ENCODE data around the gene PCDHGB5. TPM values are rescaled to one million over a fixed set of nuclear protein-coding genes. Genes with fewer than 3 reads are reported as not detected.

The PCDHGB5 gene
- total RNA-seq, 1 donor from 2014 or later, result 9.3 TPM

DNA sequence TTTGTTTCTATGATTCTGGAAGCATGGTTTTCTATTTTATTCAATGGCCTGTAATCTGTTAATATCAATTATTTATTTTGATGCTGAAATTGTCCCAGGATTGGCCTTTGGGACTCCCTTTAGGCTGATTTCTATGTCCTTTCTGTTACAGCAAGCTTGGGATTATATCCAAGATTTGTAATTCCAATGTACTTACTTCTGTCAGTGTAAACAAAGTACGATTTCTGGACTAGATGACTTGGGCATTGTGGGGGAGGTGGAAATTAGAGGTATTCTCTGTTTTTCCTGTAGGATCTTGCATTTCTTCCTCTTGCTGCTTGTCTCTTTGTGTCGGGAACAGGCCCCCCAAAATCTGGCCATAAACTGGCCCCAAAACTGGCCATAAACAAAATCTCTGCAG, 36.3 kb downstream of the PCDHGB5 start:
- no peak overlapping the region for H3K27ac Mint-ChIP-seq (ENCODE audit: unreplicated experiment)
- no peak overlapping the region for H3K4me3 Mint-ChIP-seq (ENCODE audit: unreplicated experiment)
- TF ChIP-seq, protein P1, sequence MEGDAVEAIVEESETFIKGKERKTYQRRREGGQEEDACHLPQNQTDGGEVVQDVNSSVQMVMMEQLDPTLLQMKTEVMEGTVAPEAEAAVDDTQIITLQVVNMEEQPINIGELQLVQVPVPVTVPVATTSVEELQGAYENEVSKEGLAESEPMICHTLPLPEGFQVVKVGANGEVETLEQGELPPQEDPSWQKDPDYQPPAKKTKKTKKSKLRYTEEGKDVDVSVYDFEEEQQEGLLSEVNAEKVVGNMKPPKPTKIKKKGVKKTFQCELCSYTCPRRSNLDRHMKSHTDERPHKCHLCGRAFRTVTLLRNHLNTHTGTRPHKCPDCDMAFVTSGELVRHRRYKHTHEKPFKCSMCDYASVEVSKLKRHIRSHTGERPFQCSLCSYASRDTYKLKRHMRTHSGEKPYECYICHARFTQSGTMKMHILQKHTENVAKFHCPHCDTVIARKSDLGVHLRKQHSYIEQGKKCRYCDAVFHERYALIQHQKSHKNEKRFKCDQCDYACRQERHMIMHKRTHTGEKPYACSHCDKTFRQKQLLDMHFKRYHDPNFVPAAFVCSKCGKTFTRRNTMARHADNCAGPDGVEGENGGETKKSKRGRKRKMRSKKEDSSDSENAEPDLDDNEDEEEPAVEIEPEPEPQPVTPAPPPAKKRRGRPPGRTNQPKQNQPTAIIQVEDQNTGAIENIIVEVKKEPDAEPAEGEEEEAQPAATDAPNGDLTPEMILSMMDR (IDR thresholded peaks at IDR 0.05; ENCODE audit: partially characterized antibody, unreplicated experiment), result no peak
- peaks cover 8% of the 10 kb centered on the region for H3K27me3 Mint-ChIP-seq (ENCODE audit: unreplicated experiment)
- H3K4me1 Mint-ChIP-seq (ENCODE audit: low read depth, unreplicated experiment), result no peaks in the 10 kb centered on the region
- H3K36me3 Mint-ChIP-seq (ENCODE audit: unreplicated experiment), result peaks cover 53% of the 10 kb centered on the region
- no peak for DNase-seq
- H3K9me3 Mint-ChIP-seq (ENCODE audit: unreplicated experiment), result peaks cover 29% of the 10 kb centered on the region

DNA sequence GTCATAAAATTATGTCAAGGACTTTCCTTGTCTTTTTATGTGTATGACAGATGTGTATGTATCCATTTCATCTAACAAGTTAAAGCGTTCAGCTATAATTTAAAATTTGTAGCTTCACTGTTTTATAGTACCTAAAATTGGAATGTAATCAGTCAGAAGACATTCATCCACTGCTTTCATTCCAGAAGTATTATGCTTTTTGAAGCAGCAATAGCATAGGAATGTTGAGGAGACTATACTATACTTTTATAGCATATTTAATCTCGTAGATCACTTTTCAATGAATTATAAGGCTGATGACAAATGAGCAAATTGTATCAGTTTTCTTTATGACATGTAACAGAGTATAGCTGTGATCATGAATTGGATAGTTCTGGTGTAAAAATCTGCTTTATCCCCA, 39.5 kb downstream of the PCDHGB5 start:
- no peaks in the 10 kb centered on the region for H3K4me1 Mint-ChIP-seq (ENCODE audit: low read depth, unreplicated experiment)
- peaks cover 46% of the 10 kb centered on the region for H3K36me3 Mint-ChIP-seq (ENCODE audit: unreplicated experiment)
- H3K4me3 Mint-ChIP-seq (ENCODE audit: unreplicated experiment), result no peak overlapping the region
- no peak overlapping the region for H3K27ac Mint-ChIP-seq (ENCODE audit: unreplicated experiment)
- TF ChIP-seq, protein P1 (IDR thresholded peaks at IDR 0.05; ENCODE audit: partially characterized antibody, unreplicated experiment), result no peak
- H3K9me3 Mint-ChIP-seq (ENCODE audit: unreplicated experiment), result peaks cover 20% of the 10 kb centered on the region
- H3K27me3 Mint-ChIP-seq (ENCODE audit: unreplicated experiment), result peaks cover 4% of the 10 kb centered on the region
- no peak for DNase-seq

DNA sequence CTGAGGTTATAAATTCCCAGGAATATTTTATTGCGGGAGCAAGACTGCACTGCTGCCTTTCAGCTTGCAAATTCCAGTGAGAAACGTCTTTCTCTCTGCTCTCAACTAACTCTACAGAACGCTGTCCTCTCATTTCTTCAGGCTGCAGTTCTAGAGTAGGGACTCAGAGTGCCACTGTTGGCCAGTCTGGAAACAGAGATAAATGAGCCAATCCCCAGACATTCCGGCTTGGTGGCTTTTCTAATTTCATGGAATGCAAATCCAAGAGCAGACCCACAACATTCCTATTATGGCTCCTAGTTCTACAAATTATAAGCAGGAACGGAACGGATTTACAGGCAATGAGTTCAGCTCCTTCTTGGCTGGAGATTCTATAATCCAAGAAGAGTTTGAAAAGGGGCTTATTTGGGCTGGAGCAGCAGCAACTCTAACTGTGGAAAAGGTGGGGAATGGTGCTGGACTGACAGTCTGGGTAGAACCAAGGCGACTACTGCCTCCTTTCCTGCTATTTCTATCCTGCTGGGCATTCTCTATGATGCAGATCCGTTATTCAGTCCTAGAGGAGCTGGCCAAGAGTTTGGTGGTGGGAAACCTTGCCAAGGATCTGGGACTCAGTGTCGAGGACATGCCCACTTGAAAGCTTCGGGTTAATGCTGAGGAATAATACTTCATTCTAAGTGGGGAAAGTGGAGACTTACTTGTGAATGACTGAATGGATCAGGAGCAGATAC, 41.8 kb downstream of the PCDHGB5 start:
- H3K36me3 Mint-ChIP-seq (ENCODE audit: unreplicated experiment), result peaks cover 39% of the 10 kb centered on the region
- DNase-seq, result no peak

DNA sequence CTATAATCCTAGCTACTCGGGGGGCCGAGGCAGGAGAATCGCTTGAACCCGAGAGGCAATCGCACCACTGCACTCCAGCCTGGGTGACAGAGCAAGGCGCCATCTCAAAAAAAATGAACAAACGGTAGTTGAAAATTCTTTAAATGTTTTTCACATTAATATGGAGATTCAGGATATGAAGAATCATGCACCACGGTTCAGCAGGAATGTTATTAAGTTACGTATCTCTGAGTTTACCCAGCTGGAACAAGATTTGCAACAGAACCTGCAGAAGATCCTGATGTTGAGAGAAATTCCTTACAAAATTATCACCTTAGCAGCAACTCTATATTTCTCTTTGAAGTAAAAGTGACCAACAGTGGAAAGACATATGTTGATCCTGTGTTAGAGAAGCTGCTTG, 42.6 kb downstream of the PCDHGB5 start:
- Mint-ChIP-seq H3K27me3 (ENCODE audit: unreplicated experiment) (peaks cover 4% of the 10 kb centered on the region), H3K36me3 (ENCODE audit: unreplicated experiment) (peaks cover 41% of the 10 kb centered on the region), H3K27ac (ENCODE audit: unreplicated experiment) (no peak overlapping the region), H3K9me3 (ENCODE audit: unreplicated experiment) (peaks cover 12% of the 10 kb centered on the region), H3K4me1 (ENCODE audit: low read depth, unreplicated experiment) (no peaks in the 10 kb centered on the region), H3K4me3 (ENCODE audit: unreplicated experiment) (no peak overlapping the region)
- DNase-seq, result no peak
- TF ChIP-seq, protein P1 (IDR thresholded peaks at IDR 0.05; ENCODE audit: partially characterized antibody, unreplicated experiment), result no peak

More for the DNA sequence above, 41.8 kb downstream of the PCDHGB5 start:
- no peak overlapping the region for H3K27ac Mint-ChIP-seq (ENCODE audit: unreplicated experiment)
- TF ChIP-seq, protein P1 (IDR thresholded peaks at IDR 0.05; ENCODE audit: partially characterized antibody, unreplicated experiment), result no peak
- no peak overlapping the region for H3K4me3 Mint-ChIP-seq (ENCODE audit: unreplicated experiment)
- H3K4me1 Mint-ChIP-seq (ENCODE audit: low read depth, unreplicated experiment), result no peaks in the 10 kb centered on the region
- H3K9me3 Mint-ChIP-seq (ENCODE audit: unreplicated experiment), result peaks cover 12% of the 10 kb centered on the region
- peaks cover 4% of the 10 kb centered on the region for H3K27me3 Mint-ChIP-seq (ENCODE audit: unreplicated experiment)

DNA sequence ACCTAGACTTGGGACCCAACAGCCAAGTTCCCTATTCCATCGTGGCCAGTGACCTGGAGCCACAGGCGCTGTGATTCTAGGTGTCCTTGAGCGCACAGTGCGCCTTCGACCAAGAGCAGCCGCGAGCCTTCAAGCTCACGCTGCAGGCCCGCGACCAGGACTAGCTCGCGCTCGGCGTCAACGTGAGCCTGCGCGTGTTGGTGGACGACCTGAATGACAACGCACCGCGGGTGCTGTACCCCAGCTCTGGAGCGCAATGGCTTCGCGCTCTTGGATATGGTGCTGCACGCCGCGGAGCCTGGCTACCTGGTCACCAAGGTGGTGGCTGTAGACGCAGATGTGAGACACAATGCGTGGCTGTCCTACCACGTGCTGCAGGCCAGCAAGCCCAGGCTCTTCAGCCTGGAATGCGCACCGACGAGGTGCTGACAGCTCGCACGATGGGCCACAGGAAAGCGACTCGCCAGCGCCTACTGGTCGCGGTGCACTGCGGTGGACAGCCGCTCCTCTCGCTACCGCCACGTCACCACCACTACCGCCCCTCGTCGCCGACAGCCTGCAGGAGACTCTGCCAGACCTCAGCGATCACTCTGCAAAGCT, 43.9 kb downstream of the PCDHGB5 start:
- TF ChIP-seq, protein P1 (IDR thresholded peaks at IDR 0.05; ENCODE audit: partially characterized antibody, unreplicated experiment), result no peak
- no peak overlapping the region for H3K4me3 Mint-ChIP-seq (ENCODE audit: unreplicated experiment)
- peaks cover 4% of the 10 kb centered on the region for H3K27me3 Mint-ChIP-seq (ENCODE audit: unreplicated experiment)
- DNase-seq, result no peak
- no peak overlapping the region for H3K27ac Mint-ChIP-seq (ENCODE audit: unreplicated experiment)
- peaks cover 41% of the 10 kb centered on the region for H3K36me3 Mint-ChIP-seq (ENCODE audit: unreplicated experiment)
- peaks cover 14% of the 10 kb centered on the region for H3K9me3 Mint-ChIP-seq (ENCODE audit: unreplicated experiment)
- no peaks in the 10 kb centered on the region for H3K4me1 Mint-ChIP-seq (ENCODE audit: low read depth, unreplicated experiment)
